Activated CD8-positive, alpha-beta T cell treated with anti-CD3 and anti-CD28 coated beads for 36 hours (primary cell): Measurements from ENCODE around the gene DCC. TPM values are rescaled to one million over a fixed set of nuclear protein-coding genes. Genes with fewer than 3 reads are reported as not detected.

Experiments used
- ATAC-seq: fragments of 200-7000 bp; cut with Tn5 transposase; one replicate; pipeline ENCODE4 v1.10.0; 2021; ENCODE audit warnings: mild to moderate bottlenecking, moderate library complexity
- CTCF ChIA-PET: fragments of 350-600 bp; sonication (Branson Sonifier 250); formaldehyde crosslinking; loops from one replicate; lab custom pipeline; 2021; ENCODE audit warnings: antibody characterized with exemption; lab: Charles Lee
- POLR2A ChIA-PET: fragments of 350-600 bp; sonication (Branson Sonifier 250); formaldehyde crosslinking; loops from one replicate; lab custom pipeline; 2021; ENCODE audit warnings: antibody characterized with exemption; lab: Charles Lee
- DNase-seq: peaks from one replicate; pipeline ENCODE4 v3.0.0-alpha.2; 2020
- H3K27ac Mint-ChIP-seq: one replicate; pipeline ENCODE4 v1.8.0; 2021; ENCODE audit warnings: mild to moderate bottlenecking, mixed read lengths
- H3K27me3 Mint-ChIP-seq: one replicate; pipeline ENCODE4 v1.8.0; 2021; ENCODE audit warnings: mixed read lengths
- H3K36me3 Mint-ChIP-seq: one replicate; pipeline ENCODE4 v1.8.0; 2021; ENCODE audit warnings: low read depth, mixed read lengths
- H3K4me1 Mint-ChIP-seq: one replicate; pipeline ENCODE4 v1.8.0; 2021; ENCODE audit warnings: low read depth, mixed read lengths
- H3K4me3 Mint-ChIP-seq: one replicate; pipeline ENCODE4 v1.8.0; 2021; ENCODE audit warnings: mild to moderate bottlenecking, moderate library complexity, mixed read lengths
- H3K9me3 Mint-ChIP-seq: one replicate; pipeline ENCODE4 v1.8.0; 2021; ENCODE audit warnings: mixed read lengths
- intact Hi-C: fragments of 100-400 bp; cut with micrococcal nuclease; formaldehyde crosslinking; loops from one replicate; pipeline ENCODE4 v1.10.0; 2022
- total RNA-seq, 2 experiments: library from RNA; stranded (reverse); gene quantifications; one replicate each; pipeline ENCODE4 v1.2.3, GENCODE V29; 2021
- TF ChIP-seq, protein P1 (sequence below): fragments of 200-600 bp; IDR thresholded peaks from one replicate; pipeline ENCODE4 v1.8.0; 2022; ENCODE audit warnings: antibody characterized with exemption, mild to moderate bottlenecking

DCC gene
- total RNA-seq, 2 experiments from 2014 or later, result not detected

DNA sequence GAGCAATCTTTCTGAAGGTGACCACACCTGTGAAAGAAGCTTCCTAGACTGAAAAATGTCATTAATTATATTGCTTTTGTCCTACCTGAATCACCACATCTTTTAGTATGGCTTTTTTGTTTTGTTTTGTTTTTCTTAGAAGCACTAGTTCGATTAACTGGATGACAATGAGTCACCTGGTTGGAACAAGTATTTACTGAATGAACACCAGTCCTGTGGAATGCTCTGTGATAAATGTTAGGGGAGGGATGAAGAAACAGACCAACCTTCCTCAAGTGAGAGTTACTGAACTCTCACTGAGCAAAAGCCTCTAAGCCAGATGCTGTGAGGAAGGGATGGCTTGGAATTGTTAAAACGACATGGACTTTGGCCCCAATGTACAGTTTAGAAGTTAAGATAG lies 26.8 kb upstream of the DCC start:
- no peak overlapping the region for H3K27ac Mint-ChIP-seq
- H3K36me3 Mint-ChIP-seq, result no peaks in the 10 kb centered on the region
- POLR2A ChIA-PET, result no interaction called here
- peaks cover 6% of the 10 kb centered on the region for H3K9me3 Mint-ChIP-seq
- TF ChIP-seq, protein P1, sequence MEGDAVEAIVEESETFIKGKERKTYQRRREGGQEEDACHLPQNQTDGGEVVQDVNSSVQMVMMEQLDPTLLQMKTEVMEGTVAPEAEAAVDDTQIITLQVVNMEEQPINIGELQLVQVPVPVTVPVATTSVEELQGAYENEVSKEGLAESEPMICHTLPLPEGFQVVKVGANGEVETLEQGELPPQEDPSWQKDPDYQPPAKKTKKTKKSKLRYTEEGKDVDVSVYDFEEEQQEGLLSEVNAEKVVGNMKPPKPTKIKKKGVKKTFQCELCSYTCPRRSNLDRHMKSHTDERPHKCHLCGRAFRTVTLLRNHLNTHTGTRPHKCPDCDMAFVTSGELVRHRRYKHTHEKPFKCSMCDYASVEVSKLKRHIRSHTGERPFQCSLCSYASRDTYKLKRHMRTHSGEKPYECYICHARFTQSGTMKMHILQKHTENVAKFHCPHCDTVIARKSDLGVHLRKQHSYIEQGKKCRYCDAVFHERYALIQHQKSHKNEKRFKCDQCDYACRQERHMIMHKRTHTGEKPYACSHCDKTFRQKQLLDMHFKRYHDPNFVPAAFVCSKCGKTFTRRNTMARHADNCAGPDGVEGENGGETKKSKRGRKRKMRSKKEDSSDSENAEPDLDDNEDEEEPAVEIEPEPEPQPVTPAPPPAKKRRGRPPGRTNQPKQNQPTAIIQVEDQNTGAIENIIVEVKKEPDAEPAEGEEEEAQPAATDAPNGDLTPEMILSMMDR, result no peak
- CTCF ChIA-PET, result no interaction called here
- intact Hi-C loops, result no loop called here
- no peaks in the 10 kb centered on the region for H3K27me3 Mint-ChIP-seq
- no peak for ATAC-seq
- no peaks in the 10 kb centered on the region for H3K4me1 Mint-ChIP-seq
- no peak for DNase-seq
- H3K4me3 Mint-ChIP-seq, result no peak overlapping the region

DNA sequence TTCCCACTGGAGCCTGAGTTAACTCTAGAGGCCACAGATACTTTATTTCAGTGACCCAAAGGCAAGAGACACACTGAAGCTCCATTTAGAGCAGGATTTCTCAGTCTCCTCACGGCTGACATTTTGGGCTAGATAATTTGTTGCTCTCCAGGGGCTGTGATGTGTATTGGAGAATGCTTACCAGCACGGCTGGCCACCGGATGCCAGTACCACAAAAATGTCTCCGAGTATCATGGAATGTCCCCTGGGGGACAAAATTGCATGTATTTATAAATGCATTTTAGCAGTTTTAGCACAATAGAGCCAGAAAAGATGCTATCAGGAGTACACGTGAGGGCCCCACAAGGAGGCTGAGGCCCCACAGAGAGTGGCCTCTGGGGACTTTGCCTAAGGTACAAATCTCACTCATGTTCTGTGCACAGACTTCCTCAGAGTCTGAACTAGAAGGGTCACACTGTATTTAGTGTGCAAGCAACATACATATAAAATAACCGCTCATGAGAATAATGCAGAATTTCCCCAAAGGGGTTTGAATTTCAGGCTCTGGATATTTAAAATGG lies 20.5 kb upstream of the DCC start:
- H3K9me3 Mint-ChIP-seq, result peaks cover 6% of the 10 kb centered on the region
- DNase-seq, result no peak
- intact Hi-C loops, result no loop called here
- no peaks in the 10 kb centered on the region for H3K4me1 Mint-ChIP-seq
- H3K27ac Mint-ChIP-seq, result no peak overlapping the region
- no peak for ATAC-seq
- POLR2A ChIA-PET, result no interaction called here
- TF ChIP-seq, protein P1, result no peak
- peaks cover 3% of the 10 kb centered on the region for H3K27me3 Mint-ChIP-seq
- no peak overlapping the region for H3K4me3 Mint-ChIP-seq
- CTCF ChIA-PET, result no interaction called here
- no peaks in the 10 kb centered on the region for H3K36me3 Mint-ChIP-seq

DNA sequence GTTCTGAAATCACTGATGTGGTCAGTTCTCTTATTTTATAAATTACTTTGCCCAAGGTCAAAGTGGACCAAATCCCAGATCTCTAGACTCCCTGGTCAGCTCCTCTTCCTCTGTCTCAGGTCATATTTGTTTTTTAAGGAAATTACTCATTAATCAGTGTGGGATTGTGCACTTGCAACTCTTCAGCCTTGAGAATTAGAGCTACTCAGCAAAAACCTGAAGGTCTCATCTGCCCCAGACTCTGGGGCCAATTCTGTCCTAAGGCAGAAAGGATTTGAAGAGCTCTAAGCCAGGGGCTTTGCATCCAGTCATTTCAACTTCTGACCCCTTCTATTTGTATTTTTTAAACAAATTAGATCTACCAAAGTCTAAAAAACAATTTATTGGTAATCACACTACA lies 17.7 kb upstream of the DCC start:
- Mint-ChIP-seq H3K27ac (no peak overlapping the region), H3K27me3 (peaks cover 3% of the 10 kb centered on the region), H3K4me1 (no peaks in the 10 kb centered on the region), H3K4me3 (no peak overlapping the region), H3K36me3 (no peaks in the 10 kb centered on the region), H3K9me3 (no peaks in the 10 kb centered on the region)
- intact Hi-C loops, result no loop called here
- ATAC-seq (no peak), DNase-seq (no peak)
- POLR2A ChIA-PET, result no interaction called here
- CTCF ChIA-PET, result no interaction called here
- TF ChIP-seq, protein P1, result no peak

DNA sequence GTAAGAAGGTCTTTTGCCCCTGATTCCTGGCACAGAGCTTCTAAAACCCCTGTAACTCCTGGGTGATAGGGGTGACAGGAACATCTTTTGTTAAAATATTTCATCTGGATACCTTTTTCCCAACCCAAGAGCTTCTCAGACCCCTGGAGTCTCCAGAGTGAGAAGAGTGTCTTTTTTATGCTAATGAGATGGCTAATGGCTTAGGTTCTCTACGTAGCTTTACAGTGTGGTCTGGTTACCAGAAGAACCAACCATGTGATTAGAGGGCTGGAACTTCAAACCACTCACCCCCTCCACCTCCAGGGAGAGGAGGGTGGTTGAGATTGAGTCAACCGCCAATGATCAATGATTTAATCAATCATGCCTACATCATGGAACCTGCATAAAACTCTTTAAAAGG lies 16.2 kb upstream of the DCC start:
- Mint-ChIP-seq H3K4me1 (no peaks in the 10 kb centered on the region), H3K4me3 (no peak overlapping the region), H3K27me3 (peaks cover 3% of the 10 kb centered on the region), H3K36me3 (no peaks in the 10 kb centered on the region), H3K27ac (no peak overlapping the region), H3K9me3 (no peaks in the 10 kb centered on the region)
- POLR2A ChIA-PET, result no interaction called here
- DNase-seq, result no peak
- CTCF ChIA-PET, result no interaction called here
- TF ChIP-seq, protein P1, result no peak
- intact Hi-C loops, result no loop called here
- no peak for ATAC-seq

DNA sequence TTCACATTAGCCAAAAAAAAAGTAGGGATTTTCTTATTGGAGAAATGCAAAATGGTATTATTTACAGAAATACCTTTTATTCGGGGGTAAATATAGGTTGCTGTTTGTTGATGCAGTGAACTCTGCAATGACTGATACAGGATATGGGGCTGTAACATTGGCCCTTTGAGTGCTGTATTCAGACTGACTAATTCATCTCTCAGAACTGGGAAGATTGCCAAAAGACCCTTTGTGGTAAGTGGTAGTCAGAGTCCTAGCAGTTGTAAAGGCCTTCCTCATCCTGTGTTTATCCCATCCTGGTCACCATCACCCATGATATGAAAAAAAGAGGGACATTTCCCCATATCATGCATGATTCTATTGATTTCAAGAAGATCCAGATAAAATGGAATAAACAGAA lies 14.0 kb upstream of the DCC start:
- Mint-ChIP-seq H3K4me3 (no peak overlapping the region), H3K4me1 (no peaks in the 10 kb centered on the region), H3K9me3 (no peaks in the 10 kb centered on the region), H3K27ac (no peak overlapping the region), H3K27me3 (peaks cover 3% of the 10 kb centered on the region), H3K36me3 (no peaks in the 10 kb centered on the region)
- no peak for DNase-seq
- TF ChIP-seq, protein P1, result no peak
- ChIA-PET POLR2A (no interaction called here), CTCF (no interaction called here)
- ATAC-seq, result no peak
- intact Hi-C loops, result no loop called here
